NCI-H446 treated with DMSO at 0.1 percent for 48 hours (cell line): ENCODE measurements around the gene SPP2.

ENCODE experiments used
- DNase-seq: peaks from one replicate; lab custom pipeline; 2025; lab: John Stamatoyannopoulos, UW

Gene SPP2

DNA sequence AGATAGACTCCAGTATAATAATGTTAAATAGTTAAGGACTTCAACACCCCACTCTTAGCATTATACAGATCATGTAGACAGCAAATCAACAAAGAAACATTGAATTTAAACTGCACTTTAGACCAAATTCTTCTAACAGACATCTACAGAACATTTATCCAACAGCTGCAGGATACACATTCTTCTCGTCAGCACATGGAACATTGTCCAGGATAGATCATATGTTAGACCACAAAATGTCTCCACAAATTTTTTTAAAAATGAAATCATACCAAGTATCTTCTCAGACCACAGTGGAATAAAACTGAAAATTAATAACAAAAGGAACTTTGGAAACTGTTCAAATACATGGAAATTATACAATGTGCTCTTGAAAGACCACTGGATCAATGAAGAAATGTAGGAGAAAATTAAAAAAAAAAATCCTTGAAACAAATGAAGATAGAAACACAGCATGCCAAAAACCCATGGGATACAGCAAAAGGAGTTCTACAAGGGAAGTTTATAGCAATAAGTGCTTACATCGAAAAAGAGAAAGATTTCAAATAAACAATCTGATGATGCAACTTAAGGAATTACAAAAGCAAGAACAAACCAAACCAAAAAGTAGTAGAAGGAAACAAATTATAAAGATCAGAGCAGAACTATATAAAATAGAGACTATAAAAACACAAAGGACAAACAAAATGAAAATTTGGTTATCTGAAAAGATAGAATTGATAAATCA is 12.3 kb upstream of the SPP2 start:
- DNase-seq, result no peak

DNA sequence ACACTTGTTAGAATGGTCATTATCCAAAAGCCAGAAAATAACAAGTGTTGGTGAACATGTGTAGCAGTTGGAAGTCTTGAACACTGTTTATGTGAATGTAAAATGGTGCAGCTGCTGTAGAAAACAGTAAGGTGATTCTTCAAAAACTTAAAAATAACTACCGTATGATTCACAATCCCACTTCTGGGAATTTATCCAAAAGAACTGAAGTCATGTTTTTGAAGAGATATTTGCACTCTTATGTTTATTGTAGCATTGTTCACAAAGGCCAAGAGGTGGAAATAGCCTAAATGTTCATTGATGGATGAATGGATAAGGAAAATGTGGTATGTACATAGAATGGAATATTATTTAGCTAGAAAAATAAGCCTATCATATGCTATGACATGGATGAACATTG is 6.3 kb upstream of the SPP2 start:
- peak; percentile 80 for DNase-seq

DNA sequence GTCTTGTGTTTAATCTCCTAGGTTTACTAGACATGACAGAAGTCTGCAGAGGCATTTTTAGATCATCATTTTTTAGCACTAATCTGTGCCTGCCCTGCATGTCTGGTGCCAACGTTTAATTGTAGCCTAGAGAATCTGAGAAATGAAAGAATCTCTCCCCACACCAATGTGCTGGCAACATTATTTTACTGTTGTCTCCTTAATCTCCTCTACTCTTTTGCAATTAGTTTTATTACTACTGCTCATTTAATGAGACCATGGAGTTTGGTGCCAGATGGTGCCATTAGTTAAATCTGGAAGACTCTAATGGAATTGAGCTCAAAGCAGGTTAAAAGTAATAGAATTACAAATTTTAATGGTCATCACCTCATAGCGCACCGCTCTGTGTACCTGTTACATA is 4.0 kb upstream of the SPP2 start:
- DNase-seq, result no peak

DNA sequence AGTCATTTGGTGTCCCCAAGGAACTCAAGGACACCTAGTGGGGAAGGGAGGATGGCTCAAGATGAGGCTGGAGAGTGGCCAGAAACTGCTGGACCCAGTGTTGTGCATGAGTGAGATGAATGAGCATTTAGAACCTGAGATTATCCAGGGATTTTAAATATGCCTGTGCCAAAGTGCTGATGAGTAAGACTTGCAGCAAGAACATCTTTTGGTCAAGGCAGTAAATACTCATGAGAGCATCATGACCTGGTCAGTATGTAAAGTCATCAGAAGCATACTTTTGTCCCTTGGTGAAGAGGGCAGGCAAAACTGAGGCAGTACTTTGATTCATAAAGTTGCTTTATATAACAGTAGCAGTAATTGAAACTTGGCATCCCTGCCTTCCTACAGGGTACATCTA is 3.1 kb upstream of the SPP2 start:
- no peak for DNase-seq

DNA sequence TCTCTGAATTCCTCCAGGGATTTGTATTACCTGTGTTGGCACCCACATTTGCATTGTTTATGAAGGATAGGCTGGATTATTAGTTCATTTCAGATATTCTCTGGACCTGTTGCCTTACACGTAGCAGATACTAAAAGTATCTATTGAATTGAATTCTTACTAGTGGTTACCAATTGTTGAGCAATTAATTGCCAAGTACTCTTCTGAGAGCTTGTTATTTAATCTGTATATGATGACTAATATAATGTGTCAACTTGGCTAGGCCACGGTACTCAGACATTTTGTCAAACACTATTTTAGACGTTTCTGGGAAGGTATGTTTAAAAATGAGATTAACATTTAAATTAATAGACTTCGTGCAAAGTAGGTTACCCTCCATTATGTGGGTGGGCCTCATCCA is 2.5 kb upstream of the SPP2 start:
- DNase-seq, result no peak

DNA sequence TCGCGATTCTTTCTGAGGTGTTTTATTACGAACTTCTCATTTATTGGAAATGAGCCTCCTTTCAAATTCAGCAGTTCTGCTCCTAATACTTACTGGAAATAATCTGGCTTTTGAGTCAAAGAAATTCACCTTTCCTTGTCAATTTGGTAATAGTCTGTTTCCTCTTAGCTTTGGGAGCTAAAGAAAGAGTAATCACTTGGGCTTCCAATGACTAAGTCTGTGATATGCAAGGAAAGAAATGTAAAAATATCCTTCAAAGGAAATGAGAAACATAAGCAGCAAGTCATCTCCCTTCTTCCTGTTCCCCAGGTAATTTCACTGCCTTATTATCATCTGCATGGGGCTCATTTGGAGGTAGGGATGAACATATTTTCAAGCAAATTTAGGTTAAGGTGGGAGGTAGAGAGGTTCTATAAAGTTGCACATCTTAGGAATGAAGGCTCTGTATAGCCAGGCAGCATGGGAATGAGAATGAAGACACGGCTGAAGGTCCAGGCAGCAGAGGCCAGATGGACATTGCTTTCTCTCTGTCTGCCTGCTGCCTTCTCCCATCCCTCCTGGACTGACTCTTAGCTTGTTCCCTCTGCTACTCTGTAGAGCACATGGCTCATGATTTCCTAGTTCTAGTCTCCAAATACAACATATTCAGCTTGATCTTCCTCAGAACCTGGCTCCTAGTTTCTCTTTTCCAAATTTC is 1.0 kb downstream of the SPP2 start:
- no peak for DNase-seq

DNA sequence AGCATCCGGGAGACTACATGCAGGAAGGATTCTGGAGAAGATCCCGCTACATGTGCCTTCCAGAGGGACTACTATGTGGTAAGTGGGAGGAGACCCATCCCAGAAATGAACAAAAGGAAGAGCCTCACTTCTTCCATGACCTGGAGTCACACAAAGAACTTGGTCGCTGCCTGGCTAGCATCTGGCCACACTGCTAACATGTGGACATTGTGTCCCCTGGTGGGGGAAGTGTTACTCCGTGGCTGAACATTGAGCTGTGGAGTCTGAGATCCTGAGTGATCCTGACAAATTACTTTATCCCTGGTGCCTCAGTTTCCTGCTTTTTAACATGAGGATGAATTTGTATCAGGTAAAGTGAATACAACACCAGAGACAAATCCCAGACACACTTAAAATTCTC is 8.4 kb downstream of the SPP2 start:
- DNase-seq, result no peak

DNA sequence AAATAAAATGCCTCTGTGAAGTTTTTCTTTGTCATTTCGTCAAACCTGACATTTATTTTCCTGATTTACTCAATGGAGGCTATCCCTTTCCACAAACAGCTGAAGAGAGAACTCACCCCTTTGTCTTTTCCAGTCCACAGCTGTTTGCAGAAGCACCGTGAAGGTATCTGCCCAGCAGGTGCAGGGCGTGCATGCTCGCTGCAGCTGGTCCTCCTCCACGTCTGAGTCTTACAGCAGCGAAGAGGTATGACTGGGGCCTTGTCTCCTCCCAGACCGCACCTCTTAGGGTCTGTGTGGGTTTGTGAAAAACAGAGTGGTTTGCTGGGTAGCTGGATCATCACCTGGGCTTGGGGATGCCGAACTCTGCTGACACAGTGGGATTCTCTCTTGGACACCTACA is 9.7 kb downstream of the SPP2 start:
- DNase-seq, result no peak

DNA sequence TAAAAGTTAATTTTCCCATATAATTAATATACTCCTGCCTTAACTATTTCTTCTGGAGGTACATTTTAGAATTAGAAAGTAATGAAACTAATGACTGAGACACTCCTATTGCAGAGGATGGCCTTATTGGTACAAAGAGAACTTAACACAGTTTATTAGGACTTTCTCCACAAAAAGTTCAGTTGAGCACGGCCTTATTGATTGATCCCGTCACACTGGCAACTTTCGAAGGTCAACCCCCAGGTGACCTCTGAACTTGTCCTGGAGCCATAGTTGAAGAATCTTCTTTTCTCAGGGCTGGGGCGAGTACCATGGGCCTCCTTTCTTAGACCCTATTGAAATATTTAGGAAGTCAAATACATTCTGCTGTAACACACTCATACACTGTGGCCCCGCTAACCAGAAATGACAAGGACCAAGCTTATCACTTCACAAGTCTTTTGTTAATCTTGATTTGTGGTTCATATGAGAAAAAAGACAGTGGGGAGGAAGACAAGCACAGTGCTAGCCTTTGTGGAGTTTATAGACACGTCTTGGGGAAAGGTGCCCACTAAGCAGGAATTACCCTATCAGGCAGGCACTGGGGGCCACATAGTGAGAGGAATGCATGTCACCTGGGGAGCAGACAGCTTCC is 11.2 kb downstream of the SPP2 start:
- DNase-seq, result no peak

DNA sequence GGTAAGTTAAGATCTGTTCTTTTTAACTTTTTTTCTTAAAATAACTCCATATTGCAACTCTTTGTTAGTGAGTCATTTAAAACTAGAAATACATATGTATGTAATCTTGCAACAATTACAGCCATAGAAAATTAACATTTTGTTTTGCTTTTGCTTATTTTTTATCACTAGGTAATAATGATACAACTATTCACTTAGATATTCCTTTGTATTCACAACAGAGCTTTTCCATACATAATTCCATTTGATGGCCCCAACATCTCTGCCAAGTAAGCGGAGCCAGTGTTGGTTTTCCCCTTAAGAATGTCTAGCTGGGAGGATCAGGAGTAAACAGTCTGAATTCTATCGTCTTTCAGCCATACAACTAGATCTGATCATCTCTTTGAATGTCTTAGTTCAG is 16.1 kb downstream of the SPP2 start:
- DNase-seq, result no peak

DNA sequence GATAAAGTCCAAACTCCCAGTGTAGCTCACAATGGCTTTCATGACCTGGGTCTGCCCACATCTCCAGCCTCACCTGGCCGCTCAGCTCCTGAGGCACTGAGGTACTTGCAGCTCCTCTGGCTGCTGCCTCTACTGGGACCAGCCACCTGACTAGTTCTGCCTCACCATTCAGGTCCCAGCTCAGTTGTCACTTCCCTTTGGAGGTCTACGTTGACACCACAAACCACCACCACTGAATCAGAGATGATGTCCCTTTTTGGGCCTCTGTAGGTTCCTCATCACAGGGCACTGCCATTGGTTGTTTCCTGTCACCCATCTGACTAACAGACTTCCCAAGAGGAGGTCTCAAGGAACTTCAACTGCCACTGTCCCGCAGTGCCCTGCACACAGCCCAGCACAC is 21.2 kb downstream of the SPP2 start:
- DNase-seq, result no peak

DNA sequence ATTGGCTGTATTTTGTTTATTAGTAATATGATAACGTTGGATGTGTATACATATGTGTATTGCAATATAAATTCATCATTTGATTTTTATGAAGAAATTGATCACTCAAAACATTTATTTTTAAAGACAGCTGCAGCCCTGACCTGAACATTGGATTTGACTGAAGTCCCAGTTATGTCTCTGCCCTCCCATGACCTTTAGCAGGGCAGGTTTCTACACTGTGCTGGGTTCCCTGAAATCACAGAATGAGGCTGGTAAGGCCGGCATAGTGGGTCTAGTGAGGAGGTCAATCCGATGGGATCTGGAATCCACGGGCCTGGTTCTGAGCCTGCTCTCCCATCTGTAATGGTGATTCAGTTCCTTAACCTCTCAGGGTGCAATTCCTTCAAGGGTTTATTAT is 22.0 kb downstream of the SPP2 start:
- DNase-seq, result no peak

DNA sequence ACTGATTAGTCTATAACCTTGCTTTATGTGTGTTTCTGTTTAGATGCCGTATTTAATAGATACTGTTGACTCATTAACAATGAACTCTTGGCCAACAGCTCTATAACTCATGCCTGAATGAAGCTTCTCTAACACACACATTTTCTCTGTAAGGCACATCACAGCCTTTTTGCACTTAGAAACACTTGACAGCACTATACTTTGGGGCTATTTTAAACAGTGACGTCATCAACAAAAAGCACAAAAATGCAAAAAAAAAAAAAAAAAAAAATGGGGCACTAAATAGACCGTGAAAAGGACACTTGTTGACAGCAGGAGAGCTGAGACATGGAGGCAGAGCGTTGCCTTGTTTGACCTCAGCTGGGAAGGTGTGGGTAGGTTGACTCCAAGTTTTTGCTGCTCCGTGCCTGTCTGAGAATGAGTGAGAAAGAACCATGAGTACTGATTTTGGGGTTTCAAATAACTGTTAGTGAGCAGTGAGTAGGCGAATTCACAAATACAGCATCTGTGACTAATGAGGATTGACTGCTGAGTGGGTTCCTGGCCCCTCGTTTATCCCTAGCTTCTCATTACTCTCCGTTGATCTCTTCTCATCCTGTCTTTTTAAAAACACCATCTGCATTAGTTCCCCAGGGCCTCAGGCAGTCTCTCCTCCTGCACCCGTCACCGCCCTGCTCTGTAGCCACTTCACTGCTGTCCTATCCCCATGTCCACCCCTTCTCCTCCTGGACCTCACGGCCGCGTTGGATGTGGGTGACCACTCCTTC is 24.4 kb downstream of the SPP2 start:
- peak; percentile 6 for DNase-seq

DNA sequence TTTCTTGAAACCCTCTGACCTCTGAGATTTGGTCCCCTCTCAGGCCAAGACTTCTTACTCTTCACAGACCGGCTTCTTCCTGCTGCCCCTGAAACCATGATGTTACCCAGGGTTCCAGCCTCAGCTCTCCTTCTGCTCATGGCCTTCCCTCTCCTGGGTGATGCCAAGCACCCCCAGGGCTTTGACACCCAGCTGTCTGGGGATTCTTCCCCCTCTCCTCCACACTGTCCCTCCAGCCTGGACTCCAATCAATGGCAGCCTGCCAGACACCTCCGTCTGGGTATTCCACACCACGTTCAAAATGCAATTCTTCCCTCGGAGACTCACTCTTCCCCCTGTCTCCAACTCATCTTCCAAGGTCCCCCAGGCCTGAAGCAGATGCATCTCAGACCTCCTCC is 25.0 kb downstream of the SPP2 start:
- DNase-seq, result no peak

DNA sequence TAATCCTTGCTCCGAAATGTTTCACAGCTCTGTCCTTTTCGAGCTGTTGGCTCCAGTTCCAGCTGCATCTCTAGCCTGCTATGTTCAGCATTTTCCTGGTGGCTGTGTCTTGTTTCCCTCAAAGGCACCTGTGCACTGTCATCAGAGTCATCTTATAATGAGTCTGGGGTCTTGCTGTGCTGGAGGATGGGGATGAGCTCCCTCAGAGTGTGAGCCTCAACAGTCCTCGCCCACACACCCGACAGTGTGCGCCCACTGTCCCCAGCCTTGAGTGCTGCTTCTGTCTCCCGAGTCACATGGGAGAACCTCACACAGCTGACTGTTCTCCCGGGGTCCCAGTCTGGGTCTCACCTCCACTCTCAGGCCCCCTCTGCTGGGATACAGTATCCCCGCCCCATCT is 25.4 kb downstream of the SPP2 start:
- no peak for DNase-seq

DNA sequence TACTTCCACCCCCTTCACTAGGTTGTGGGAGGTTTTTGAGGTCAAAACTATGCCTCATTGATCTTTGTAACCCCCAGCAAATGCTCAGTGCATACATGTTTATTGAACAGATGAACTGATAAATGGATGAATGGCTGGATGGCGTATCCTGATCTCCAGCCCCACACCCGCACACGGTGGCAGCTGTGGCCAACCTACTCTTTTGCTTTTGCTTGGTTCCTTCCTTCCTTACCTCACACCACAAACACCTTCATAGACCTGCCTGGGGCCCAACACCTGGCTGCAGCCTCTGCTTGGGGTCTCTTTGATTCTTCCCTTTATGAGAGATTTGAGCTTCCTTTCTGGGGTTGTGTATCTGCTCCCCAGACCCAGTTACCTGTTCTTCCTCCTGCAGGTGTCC is 25.9 kb downstream of the SPP2 start:
- no peak for DNase-seq

DNA sequence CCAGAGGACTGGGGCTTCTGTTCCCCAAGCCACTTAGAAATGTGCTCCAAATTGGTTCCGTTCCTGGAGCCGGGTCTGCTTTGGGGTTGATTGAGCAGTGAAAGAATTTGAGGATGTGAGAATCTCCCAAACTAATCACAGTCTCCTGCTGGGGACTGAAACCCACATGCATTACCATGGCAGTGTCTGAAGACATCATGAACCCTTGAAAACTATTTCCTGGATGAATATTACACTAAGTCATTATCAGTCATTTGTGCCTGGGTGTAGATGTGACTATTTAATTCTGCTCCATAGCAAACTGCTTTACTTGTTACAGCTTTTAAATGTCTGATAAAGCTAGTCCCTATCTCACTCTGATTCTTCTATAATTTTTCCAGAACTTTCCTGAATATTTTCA is 27.6 kb downstream of the SPP2 start:
- DNase-seq, result no peak

DNA sequence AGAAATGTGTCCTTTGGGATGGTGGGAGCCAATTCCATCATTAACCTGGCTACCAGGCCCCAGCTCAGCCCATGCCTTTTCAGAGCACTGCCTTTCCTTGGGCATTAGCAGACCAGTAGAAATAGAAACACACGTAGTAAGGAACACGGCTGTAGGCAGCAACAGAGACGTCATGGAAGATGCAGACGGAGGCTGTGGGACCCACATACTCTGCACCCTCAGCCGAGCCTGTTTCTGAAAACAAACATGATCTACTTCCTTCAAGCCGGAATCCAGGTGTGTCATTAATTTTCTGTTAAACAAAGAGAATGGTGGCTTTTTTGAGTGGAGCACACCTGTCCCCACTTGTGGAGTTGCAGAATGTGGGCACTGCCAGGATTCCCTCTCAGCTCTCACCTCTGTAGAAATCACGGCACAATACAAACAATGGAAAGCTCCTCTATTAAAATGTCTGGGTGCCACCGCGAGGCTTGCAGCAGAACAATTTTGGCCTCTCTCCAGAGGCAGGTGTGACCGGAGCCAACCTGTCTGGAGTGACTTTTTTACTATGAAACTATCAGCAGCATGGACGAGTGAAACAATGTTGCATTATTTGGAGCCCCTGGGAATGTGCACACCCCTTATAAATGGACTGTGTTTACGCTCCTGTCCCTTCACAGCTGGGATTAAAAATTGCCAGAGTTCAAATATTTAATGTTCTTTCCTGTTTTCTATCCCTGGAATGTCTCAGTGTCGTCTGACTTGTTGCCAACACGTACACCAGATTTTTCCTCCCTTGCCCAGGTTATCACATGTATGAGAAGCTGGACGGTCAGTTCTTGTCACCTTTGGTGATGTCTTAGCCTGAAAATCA is 31.7 kb downstream of the SPP2 start:
- no peak for DNase-seq

DNA sequence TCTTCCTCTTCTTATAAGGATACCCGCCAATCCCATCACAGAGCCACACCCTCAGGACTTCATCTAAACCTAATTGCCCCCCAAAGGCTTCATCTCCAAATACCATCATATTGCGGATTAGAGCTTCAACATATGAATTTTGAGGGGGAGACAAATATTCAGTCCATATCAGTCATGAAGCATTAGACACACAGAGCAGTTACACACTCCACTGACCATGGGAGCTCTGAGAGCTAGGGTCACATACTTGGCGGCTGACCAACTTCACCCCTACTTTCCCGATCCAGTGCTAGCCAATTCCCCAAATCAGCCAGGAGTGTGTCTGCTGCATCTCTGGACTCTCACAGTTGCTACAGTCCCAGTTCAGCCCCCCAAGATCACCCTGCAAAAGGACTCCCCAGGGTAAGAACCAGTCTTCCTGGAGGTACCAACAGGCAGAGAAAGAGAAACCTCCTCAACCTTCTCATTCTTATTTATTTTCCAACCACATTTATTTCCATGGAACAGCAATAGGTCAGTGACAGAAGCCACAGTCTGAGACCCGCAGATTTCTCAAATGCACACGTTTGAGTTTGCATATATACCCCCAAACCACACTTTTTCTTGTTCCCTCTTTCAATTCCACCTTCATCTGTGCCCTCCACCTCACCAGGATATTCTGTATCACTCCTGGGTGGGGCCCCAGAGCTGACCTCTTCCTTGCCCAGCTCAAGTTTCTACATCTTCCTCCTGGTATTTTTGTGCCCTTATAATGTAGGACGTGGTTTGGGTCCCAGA is 33.3 kb downstream of the SPP2 start:
- DNase-seq, result no peak

DNA sequence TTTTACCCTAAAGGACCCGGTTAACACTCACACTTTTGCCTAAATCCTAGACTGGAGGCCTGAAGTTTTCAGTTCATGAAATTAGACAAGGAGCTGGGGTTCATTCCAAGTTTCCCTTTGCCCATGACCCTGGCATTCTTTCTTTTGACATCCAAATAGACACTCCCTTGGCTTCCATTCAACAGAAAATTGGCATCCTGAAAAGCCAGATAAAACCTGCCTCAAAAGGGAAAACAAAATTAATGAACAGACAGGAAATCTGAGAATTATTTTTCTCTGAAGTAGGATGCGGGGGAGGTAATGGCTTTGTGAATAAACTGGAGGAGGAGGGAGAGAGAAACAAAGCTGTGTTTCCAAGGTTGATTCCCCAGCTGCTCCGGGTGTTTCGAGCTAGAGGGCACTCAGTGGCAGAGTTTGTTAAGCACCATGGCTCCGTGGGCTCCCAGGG is 41.0 kb downstream of the SPP2 start:
- DNase-seq, result peak; percentile 70

DNA sequence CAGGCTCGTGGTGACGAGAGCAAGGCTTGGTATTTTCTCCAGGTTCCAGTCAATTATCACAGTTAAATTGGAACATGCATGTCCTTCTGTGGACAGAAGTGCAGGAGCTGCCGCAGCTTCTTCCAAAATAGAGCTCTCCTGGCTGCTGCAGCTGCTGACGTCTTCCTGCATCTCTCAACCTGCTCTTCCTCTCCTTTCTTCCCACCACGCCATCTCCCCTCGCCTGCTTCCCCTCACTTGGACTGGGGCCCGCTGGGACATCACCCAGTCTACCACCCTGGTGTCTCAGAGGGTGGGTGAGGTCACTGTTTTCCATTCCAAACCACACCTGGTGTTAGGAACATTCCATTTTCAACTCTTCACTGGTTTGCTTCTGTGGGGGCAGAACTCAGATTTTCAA is 41.4 kb downstream of the SPP2 start:
- DNase-seq, result no peak
